Peyer's patch (tissue), 4 donors: ENCODE measurements around the gene PIGX. TPM values are rescaled to one million over a fixed set of nuclear protein-coding genes. Genes with fewer than 3 reads are reported as not detected.

Experiments used
- DNase-seq, 3 donors: peaks; one replicate each; pipeline ENCODE4 v3.0.0-alpha.2; 2017 to 2019
- H3K27ac ChIP-seq, 4 donors: fragments of 200-600 bp; sonication (generic); one replicate each; pipeline ENCODE4 v1.5.1; 2016 to 2019
- H3K27me3 ChIP-seq, 2 donors: fragments of 200-600 bp; sonication (generic); one replicate each; pipeline ENCODE4 v1.5.1; 2019
- H3K36me3 ChIP-seq, 3 donors: fragments of 200-600 bp; sonication (generic); one replicate each; pipeline ENCODE4 v1.5.1; 2016 to 2019
- H3K4me1 ChIP-seq, 4 donors: fragments of 200-600 bp; sonication (generic); one replicate each; pipeline ENCODE4 v1.5.1; 2016 to 2019
- H3K4me3 ChIP-seq, 4 donors: fragments of 200-600 bp; sonication (generic); 1 replicate in 3 of 4; 2 replicates in 1 of 4; pipeline ENCODE4 v1.5.1; 2016 to 2019; ENCODE audit warnings: mild to moderate bottlenecking in 1 of 4
- H3K9me3 ChIP-seq, 4 donors: fragments of 200-600 bp; sonication (generic); one replicate each; pipeline ENCODE4 v1.5.1; 2016 to 2019; ENCODE audit warnings: mild to moderate bottlenecking in 1 of 4
- CTCF ChIP-seq, 6 experiments: fragments of 450-650 bp in 4 of 6; fragments of 200-600 bp in 2 of 6; sonication (generic) in 1 of 6; IDR thresholded peaks; one replicate each; pipeline ENCODE4 v1.5.1; 2017 to 2019; ENCODE audit warnings: antibody characterized with exemption in 6 of 6, mild to moderate bottlenecking in 3 of 6, moderate library complexity in 1 of 6
- POLR2A ChIP-seq, 2 donors: fragments of 450-650 bp; IDR thresholded peaks; one replicate each; pipeline ENCODE4 v1.5.1; 2017; ENCODE audit warnings: antibody characterized with exemption in 2 of 2, mild to moderate bottlenecking in 2 of 2, moderate library complexity in 2 of 2
- total RNA-seq, 4 donors: library from RNA; depleted of rRNA; stranded (reverse); fragments of >200 nt; gene quantifications; one replicate each; pipeline ENCODE4 v1.1.0, GENCODE V29; 2016

Gene PIGX
- total RNA-seq, 4 donors from 2014 or later, result 9.4 to 26.1 (median 15.2) TPM

- H3K9me3 ChIP-seq, result no peaks in the 10 kb centered on the region
- H3K36me3 ChIP-seq, result no peaks in the 10 kb centered on the region
- TF ChIP-seq CTCF (IDR thresholded peaks at IDR 0.05), result no peak
- TF ChIP-seq POLR2A (IDR thresholded peaks at IDR 0.05), result no peak
- no peak overlapping the region for H3K27ac ChIP-seq
- H3K4me1 ChIP-seq, result no peaks in the 10 kb centered on the region
- no peaks in the 10 kb centered on the region for H3K27me3 ChIP-seq
- no peak overlapping the region for H3K4me3 ChIP-seq
- no peak for DNase-seq
Observed at GRCh38 chr3:196694941-196695848, 17.0 kb upstream of the PIGX start.

GRCh38 chr3:196695849-196696226, 16.3 kb upstream of the PIGX start:
- H3K9me3 ChIP-seq, result no peaks in the 10 kb centered on the region
- H3K36me3 ChIP-seq, result no peaks in the 10 kb centered on the region
- no peaks in the 10 kb centered on the region for H3K27me3 ChIP-seq
- H3K4me1 ChIP-seq, result no peaks in the 10 kb centered on the region
- no peak overlapping the region for H3K27ac ChIP-seq
- no peak for DNase-seq
- no peak overlapping the region for H3K4me3 ChIP-seq
- no peak for TF ChIP-seq POLR2A (IDR thresholded peaks at IDR 0.05)
- TF ChIP-seq CTCF (IDR thresholded peaks at IDR 0.05), result no peak

GRCh38 chr3:196697270-196697669, 14.9 kb upstream of the PIGX start:
- Histone ChIP-seq H3K27ac (no peak overlapping the region), H3K9me3 (no peaks in the 10 kb centered on the region), H3K27me3 (no peaks in the 10 kb centered on the region), H3K4me1 (no peaks in the 10 kb centered on the region), H3K36me3 (no peaks in the 10 kb centered on the region), H3K4me3 (no peak overlapping the region)
- no peak for TF ChIP-seq CTCF (IDR thresholded peaks at IDR 0.05)
- no peak for TF ChIP-seq POLR2A (IDR thresholded peaks at IDR 0.05)
- DNase-seq, result no peak

GRCh38 chr3:196699749-196700148, 12.4 kb upstream of the PIGX start:
- no peaks in the 10 kb centered on the region for H3K4me1 ChIP-seq
- H3K4me3 ChIP-seq, result no peak overlapping the region
- no peak overlapping the region for H3K27ac ChIP-seq
- H3K36me3 ChIP-seq, result no peaks in the 10 kb centered on the region
- no peak for TF ChIP-seq CTCF (IDR thresholded peaks at IDR 0.05)
- TF ChIP-seq POLR2A (IDR thresholded peaks at IDR 0.05), result no peak
- DNase-seq, result no peak
- H3K9me3 ChIP-seq, result no peaks in the 10 kb centered on the region
- no peaks in the 10 kb centered on the region for H3K27me3 ChIP-seq

GRCh38 chr3:196700801-196701200, 11.4 kb upstream of the PIGX start:
- no peak for DNase-seq
- H3K27ac ChIP-seq, result no peak overlapping the region
- TF ChIP-seq CTCF (IDR thresholded peaks at IDR 0.05), result no peak
- TF ChIP-seq POLR2A (IDR thresholded peaks at IDR 0.05), result no peak
- H3K36me3 ChIP-seq, result no peaks in the 10 kb centered on the region
- H3K4me1 ChIP-seq, result no peaks in the 10 kb centered on the region
- H3K27me3 ChIP-seq, result no peaks in the 10 kb centered on the region
- H3K9me3 ChIP-seq, result no peaks in the 10 kb centered on the region
- no peak overlapping the region for H3K4me3 ChIP-seq
